CD4-positive, alpha-beta T cell treated with Interleukin-6 at 100 ng/mL for 8 hours (primary cell): ENCODE measurements around the gene ZDHHC11.
"Not testable (repeated sequence)": the region's sequence is repeated elsewhere in the genome, so short reads cannot be mapped to it uniquely, and the experiment has no call there.

Experiments
- DNase-seq: peaks from one replicate; pipeline ENCODE4 v3.0.0-alpha.2; 2020; ENCODE audit warnings: mixed read lengths, low spot score

ZDHHC11 gene

DNA sequence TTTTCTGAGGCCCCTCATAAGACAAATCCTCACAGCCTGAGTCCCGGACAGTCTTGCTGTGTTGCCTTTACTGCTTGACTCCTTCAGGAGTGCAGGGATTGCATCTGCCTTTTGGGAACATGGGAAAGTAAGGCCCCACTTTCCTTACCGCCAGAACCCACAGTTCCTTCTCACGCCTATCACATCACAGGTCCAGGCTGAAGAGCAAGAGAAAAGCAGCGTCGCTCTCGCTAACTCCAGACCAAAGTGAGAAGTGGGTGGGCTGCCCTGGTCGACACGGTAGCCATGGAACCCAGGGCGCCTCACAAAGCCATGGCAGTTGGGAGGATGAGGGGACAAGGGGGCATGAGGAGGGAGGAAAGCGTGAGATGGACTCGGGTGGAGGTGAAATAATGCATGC, 7.9 kb upstream of the ZDHHC11 start:
- no peak for DNase-seq

DNA sequence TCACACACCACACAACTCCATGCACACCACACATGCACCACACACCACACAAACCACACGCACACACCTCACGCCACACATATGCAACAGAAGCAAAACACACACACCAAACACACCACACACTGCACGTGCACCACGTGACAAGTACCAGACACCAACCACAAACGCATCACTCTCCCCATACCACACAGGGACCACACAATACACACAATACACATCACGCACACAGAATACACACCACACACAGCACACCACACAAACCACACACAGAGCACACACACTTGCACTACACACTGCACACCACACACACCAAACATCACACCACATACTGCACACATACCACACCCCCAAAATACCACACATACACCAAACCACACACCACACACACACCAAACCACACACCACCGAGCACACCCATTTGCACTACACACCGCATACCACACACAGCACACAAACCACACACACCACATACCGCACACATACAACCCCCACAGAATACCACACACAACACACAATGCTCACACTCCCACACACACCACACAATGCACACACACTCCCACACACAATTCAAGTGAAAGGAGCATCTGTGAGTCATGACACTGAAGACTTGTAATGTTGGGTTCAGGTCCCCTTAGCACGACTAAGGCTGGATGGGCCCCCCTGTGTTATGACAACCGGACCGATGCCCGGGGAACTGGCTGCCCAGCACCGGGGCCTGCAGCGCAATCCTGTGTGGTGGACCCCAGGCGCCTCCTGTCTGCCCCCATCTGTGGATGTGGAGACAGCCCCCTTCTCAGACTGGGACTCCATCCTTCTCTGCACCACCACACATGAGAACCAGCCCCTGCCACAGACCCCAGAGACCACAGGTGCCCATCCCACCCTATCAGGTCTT, 6.0 kb upstream of the ZDHHC11 start:
- no peak for DNase-seq

DNA sequence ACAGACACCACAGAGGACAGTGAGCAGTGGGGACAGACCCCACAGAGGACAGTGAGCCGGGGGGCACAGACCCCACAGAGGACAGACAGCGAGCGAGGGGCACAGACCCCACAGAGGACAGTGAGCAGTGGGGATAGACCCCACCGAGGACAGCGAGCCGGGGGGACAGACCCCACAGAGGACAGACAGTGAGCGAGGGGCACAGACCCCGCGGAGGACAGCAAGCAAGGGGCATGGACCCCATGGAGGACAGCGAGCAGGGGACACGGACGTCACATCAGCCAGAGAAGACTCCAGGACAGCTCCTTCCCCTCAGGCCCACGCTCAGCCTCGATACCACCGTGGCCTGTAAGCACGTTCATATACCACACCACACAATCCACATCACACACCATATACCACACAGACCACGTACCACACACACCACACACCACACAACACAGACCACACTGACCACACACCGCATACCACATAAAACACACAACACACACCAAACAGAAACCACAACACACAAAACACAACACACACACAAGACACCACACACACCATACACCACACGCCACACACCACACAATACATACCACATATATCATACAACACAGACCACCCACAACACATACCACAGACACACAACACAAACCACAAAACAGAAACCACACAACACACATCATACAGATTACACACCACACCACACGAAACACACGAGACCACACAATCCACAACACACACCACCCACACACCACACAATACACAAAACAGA, 5.2 kb upstream of the ZDHHC11 start:
- DNase-seq: no peak

- no peak for DNase-seq
These were observed 4.4 kb upstream of the ZDHHC11 start for GRCh38 chr5:854966-855743.

DNA sequence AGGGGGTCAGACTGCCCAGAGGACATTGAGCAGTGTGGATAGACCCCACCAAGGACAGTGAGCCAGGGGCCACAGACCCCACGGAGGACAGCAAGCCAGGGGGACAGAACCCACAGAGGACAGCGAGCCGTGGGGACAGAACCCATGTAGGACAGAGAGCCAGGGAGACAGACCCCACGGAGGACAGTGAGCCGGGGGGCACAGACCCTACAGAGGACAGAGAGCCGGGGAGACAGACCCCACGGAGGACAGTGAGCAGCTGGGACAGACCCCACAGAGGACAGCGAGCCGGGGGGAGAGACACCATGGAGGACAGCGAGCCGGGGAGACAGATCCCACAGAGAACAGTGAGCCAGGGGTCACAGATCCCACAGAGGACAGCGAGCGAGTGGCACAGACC, 3.4 kb upstream of the ZDHHC11 start:
- no peak for DNase-seq

DNA sequence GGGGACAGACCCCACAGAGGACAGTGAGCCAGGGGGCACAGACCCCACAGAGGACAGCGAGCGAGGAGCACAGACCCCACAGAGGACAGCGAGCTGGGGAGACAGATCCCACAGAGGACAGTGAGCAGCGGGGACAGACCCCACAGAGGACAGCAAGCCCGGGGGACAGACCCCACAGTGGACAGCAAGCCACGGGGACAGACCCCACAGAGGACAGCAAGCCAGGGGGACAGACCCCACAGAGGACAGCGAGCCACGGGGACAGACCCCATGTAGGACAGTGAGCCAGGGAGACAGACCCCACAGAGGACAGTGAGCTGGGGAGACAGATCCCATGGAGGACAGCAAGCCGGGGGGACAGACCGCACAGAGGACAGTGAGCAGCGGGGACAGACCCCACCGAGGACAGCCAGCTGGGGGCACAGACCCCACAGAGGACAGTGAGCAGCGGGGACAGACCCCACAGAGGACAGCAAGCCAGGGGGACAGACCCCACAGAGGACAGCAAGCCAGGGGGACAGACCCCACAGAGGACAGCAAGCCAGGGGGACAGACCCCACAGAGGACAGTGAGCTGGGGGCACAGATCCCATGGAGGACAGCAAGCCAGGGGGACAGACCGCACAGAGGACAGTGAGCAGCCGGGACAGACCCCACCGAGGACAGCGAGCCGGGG, 2.8 kb upstream of the ZDHHC11 start:
- DNase-seq: not testable (repeated sequence)

DNA sequence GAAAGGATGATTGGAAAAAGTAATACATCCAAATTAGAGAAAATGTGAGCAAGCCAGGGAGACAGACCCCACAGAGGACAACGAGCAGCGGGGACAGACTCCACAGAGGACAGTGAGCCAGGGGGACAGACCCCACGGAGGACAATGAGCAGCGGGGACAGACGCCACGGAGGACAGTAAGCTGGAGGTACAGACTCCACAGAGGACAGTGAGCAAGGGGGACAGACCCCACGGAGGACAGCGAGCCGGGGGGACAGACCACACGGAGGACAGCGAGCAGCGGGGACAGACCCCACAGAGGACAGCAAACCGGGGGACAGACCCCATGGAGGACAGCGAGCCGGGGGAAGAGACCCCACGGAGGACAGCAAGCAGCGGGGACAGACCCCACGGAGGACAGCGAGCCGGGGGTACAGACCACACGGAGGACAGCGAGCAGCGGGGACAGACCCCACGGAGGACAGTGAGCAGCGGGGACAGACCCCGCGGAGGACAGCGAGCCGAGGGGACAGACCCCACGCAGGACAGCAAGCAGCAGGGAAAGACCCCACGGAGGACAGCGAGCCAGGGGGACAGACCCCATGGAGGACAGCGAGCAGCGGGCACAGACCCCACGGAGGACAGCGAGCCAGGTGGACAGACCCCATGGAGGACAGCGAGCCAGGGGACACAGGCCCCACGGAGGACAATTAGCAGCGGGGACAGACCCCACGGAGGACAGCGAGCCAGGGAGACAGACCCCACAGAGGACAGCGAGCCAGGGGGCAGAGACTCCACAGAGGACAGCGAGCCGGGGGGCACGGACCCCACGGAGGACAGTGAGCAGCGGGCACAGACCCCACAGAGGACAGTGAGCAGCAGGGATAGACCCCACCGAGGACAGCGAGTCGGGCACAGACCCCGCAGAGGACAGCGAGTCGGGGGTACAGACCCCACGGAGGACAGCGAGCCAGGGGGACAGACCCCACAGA, 1.9 kb upstream of the ZDHHC11 start:
- no peak for DNase-seq

GRCh38 chr5:852018-852417, 1.2 kb upstream of the ZDHHC11 start:
- no peak for DNase-seq

DNA sequence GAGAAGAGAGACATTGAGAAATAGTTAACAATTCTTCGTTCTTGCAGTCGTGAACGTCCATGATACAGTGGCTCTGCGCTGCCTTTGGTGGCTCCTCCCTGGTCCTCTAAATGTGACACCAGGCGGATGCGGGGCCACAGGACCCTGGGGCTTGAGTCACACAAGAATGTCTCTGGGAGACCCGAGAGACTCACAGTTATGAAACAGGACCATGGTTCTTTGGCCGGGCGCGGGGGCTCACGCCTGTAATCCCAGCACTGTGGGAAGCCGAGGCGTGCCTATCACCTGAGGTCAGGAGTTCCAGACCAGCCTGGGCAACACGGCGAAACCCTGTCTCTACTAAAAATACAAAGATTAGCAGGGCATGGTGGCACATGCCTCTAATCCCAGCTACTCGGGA, 767 bp upstream of the ZDHHC11 start:
- DNase-seq: no peak

GRCh38 chr5:851076-851475, 290 bp upstream of the ZDHHC11 start:
- DNase-seq: no peak

GRCh38 chr5:849651-850301, 1.0 kb downstream of the ZDHHC11 start:
- DNase-seq: no peak

DNA sequence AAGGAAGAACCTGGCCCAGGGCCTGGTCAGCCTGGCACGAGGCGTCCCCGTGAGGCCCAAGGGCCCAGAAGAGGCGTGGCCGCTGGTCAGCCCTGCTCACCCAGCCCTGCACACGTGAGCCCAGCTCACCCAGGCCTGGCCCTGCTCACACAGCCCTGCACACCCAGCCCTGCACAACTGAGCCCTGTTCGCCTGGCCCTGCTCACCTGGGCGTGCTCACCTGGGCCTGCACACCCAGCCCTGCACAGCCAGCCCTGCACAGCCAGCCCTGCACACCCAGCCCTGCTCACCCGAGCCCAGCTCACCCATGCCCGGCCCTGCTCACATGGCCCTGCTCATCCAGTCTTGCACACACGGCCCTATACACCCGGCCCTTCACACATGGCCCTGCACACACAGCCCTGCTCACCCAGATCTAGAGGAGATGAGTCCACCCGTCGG, 2.1 kb downstream of the ZDHHC11 start:
- no peak for DNase-seq

DNA sequence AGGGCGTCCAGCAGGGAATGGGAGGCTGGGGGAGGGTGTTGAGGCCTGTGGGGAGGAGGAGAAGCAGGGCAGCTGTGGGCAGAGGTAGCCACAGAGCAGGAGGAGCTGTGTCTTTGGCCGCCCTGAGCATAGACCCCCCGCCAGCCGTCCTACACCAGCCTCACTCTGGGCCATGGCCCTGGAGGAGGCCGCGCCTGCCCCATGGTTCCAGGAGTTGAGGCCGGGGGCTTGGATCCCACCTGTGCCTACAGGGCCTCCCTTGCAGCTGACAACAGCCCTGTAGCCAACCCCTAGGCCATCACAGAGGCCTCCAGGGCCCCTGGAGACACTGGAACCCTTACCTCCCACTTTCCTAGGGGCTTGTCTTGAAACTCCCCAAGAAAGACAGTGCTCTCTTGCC, 3.0 kb downstream of the ZDHHC11 start:
- not testable (repeated sequence) for DNase-seq

- DNase-seq: not testable (repeated sequence)
These were observed 3.6 kb downstream of the ZDHHC11 start for GRCh38 chr5:847212-847611.

- not testable (repeated sequence) for DNase-seq
These were observed 4.1 kb downstream of the ZDHHC11 start for GRCh38 chr5:846602-847091.

DNA sequence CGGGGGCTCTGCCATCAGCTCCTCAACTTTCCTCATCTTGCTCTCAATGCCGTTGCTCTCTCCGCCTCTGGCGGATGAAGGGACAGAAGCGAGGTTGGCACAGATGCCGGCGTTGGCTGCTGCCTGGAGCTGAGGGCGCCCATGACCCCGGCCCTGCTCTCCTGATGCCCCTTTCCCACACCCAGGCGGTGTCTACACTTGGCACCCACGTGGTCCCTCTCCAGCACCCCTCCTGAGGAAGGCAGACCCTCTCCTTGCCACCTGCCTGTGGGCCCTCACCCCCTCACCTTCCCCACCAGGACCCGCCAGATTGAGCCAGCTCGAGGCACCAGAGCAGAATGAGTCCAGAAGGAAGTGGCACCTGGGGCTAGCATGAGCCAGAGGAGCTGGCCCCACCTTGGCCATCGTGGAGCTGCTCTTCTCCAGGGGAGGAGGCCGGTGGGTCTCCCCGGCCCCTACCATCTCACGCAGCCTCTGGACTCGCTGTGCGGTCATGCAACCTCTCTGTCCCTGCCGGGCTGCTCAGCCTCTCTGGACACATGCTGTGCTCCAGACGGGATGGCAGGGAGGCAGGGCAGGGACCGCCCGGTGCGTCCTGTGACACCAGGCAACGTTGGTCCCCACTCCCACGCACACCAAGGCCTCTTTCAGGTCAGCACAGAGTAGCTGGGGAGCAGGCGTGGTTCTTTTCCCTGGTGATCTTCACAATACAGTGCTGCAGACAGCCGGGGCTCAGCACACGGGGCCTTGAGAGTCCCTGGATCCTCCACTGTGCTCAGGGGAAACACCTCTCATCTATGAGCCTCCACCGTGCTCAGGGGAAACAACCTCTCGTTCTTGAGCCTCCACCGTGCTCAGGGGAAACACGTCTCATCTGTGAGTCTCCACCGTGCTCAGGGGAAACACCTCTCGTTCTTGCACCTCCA, 4.8 kb downstream of the ZDHHC11 start:
- DNase-seq: not testable (repeated sequence)

DNA sequence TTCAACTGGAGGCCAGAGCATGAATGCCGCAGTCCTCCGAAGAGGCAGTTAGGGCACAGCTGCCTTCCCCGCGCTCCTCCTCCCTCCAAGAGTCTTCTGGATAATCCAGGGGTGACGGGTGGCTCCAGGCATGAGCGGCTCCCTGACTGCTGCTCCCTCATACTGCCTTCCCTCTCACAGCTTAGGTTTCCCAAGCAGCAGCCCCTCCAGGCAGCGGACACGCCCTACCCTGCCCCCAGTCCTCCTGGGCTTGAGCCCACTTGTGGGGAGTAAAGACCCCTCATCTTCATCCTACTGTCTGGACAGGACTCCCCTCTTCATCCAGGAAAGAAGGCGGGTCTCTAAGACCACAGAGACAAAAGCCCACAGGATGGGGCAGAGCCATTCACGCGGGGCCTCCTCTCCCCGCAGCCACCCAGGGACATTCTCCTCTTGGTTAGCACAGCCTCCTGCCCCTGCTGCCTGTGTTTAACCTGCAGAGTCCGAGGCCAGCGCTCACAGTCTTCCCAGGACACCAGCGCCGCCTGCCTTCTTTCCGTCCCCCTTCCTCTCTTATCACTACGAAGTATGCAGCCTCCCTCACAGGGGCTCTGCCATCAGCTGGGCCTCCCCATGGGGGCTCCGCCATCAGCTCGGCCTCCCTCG, 5.6 kb downstream of the ZDHHC11 start:
- DNase-seq: not testable (repeated sequence)

DNA sequence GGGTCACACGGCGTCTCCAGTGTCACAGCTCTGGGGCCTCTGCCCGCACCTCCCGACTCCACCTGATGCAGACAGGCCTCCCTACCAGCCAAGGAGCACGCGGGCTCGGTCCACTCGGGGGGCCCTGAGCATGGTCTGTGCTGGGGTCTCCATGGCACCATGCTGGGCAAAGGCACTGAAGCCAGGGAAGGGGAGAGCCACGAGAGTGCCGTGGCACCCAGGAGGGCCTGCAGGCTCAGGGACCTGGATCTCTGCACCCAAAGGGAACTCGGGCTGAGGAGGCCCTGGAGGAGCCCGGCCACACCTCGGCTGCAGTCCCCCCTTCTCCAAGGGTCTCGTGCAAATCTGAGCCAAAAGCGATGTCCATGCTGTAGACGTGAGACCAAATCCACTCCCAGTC, 6.4 kb downstream of the ZDHHC11 start:
- DNase-seq: not testable (repeated sequence)
